ENCODE results near the gene PRKCB. TPM values are rescaled to one million over a fixed set of nuclear protein-coding genes. Genes with fewer than 3 reads are reported as not detected.

Gene PRKCB
- total RNA-seq, 2 donors from 2014 or later: 2.9 to 28.6 TPM

DNA sequence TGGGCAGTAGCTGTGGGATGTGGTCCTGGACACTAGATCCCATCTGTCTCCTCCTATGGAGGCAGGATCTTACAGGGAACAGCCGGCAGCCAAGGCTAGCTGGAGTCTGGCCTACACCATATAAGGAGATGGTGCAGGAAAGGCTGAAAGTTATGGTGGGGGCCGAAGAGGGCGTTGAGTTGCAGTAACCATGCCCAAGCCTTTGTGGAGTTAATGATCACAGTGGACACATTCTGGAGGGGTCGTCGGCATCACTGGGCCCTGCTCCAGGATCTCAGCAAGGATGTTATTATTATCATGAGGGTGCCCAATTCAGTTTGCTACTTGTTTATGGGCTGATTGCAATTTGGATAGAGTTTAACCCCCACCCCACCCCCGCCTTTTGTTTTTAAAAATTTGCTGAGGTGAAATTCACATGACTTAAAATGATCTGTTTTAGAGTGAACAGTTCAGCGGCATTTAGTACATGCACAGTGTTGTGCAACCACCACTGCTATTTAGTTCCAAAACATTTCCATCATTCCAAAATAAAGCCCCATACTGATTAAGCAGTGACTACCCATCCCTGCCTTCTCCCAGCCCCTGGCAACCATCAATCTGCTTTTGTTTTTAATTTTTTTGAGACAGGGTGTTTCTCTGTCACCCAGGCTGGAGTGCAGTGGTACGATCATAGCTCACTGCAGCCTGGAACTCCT is 236.0 kb downstream of the PRKCB start:
- DNase-seq (ENCODE audit: low spot score): no peak
- Histone ChIP-seq H3K9me3 (no peaks in the 10 kb centered on the region), H3K4me3 (no peak overlapping the region), H3K27me3 (replicated peaks; ENCODE audit: insufficient read depth) (no peaks in the 10 kb centered on the region), H3K36me3 (no peaks in the 10 kb centered on the region), H3K27ac (no peak overlapping the region), H3K4me1 (replicated peaks) (no peaks in the 10 kb centered on the region)
- 76% methylated on average over 8 of the region's 8 CpGs for WGBS
- intact Hi-C loops (cut with DNase I): no loop called here
- TF ChIP-seq, protein P1, sequence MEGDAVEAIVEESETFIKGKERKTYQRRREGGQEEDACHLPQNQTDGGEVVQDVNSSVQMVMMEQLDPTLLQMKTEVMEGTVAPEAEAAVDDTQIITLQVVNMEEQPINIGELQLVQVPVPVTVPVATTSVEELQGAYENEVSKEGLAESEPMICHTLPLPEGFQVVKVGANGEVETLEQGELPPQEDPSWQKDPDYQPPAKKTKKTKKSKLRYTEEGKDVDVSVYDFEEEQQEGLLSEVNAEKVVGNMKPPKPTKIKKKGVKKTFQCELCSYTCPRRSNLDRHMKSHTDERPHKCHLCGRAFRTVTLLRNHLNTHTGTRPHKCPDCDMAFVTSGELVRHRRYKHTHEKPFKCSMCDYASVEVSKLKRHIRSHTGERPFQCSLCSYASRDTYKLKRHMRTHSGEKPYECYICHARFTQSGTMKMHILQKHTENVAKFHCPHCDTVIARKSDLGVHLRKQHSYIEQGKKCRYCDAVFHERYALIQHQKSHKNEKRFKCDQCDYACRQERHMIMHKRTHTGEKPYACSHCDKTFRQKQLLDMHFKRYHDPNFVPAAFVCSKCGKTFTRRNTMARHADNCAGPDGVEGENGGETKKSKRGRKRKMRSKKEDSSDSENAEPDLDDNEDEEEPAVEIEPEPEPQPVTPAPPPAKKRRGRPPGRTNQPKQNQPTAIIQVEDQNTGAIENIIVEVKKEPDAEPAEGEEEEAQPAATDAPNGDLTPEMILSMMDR (IDR thresholded peaks at IDR 0.05): no peak
- TF ChIP-seq POLR2A (IDR thresholded peaks at IDR 0.05) (no peak), POLR2AphosphoS5 (IDR thresholded peaks at IDR 0.05) (no peak)

DNA sequence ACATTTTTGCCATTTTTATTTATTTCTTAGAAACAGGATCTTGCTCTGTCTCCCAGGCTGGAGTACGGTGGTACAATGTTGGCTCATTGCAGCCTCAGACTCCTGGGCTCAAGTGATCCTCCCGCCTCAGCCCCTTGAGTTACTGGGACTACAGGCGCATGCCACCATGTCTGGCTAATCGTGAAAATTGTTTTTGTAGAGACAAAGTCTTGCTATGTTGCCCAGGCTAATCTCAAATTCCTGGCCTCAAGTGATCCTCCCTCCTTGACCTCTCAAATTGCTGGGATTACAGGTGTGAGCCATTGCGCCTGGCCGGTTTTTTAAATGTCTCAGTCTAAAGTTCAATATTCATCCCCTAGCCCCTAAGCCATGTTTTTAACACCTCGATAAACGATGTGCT is 237.5 kb downstream of the PRKCB start:
- 85% methylated on average over 8 of the region's 8 CpGs for WGBS

DNA sequence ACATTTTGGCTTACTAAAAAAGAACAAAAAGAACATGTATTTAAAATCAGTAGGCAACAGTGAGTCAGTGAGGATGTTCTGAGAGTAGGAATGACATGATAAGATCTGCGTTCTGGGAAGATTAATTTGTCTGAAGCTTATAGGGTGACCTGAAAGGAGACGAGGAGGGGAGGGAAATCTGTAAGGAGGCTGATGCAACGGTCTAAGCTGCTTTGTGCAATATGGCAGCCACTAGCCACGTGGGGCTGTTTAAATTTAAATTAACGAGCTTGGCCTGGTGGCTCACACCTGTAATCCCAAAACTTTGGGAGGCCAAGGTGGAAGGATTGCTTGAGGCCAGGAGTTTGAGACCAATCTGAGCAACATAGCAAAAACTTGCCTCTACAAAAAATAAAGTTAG is 238.8 kb downstream of the PRKCB start:
- intact Hi-C loops (cut with DNase I): no loop called here
- TF ChIP-seq POLR2AphosphoS5 (IDR thresholded peaks at IDR 0.05) (no peak), POLR2A (IDR thresholded peaks at IDR 0.05) (no peak)
- TF ChIP-seq, protein P1 (IDR thresholded peaks at IDR 0.05): no peak
- H3K4me1 ChIP-seq (replicated peaks): no peaks in the 10 kb centered on the region
- 52% methylated on average over 5 of the region's 5 CpGs for WGBS
- no peak overlapping the region for H3K4me3 ChIP-seq
- no peaks in the 10 kb centered on the region for H3K9me3 ChIP-seq
- no peak overlapping the region for H3K27ac ChIP-seq
- H3K36me3 ChIP-seq: no peaks in the 10 kb centered on the region
- no peaks in the 10 kb centered on the region for H3K27me3 ChIP-seq (replicated peaks; ENCODE audit: insufficient read depth)
- DNase-seq (ENCODE audit: low spot score): no peak

More for the DNA sequence above, 237.5 kb downstream of the PRKCB start:
- Histone ChIP-seq H3K9me3 (no peaks in the 10 kb centered on the region), H3K36me3 (no peaks in the 10 kb centered on the region), H3K4me1 (replicated peaks) (no peaks in the 10 kb centered on the region), H3K27ac (no peak overlapping the region), H3K4me3 (no peak overlapping the region), H3K27me3 (replicated peaks; ENCODE audit: insufficient read depth) (no peaks in the 10 kb centered on the region)
- no peak for DNase-seq (ENCODE audit: low spot score)
- intact Hi-C loops (cut with DNase I): no loop called here
- no peak for TF ChIP-seq POLR2A (IDR thresholded peaks at IDR 0.05)
- no peak for TF ChIP-seq POLR2AphosphoS5 (IDR thresholded peaks at IDR 0.05)
- TF ChIP-seq, protein P1 (IDR thresholded peaks at IDR 0.05): no peak

DNA sequence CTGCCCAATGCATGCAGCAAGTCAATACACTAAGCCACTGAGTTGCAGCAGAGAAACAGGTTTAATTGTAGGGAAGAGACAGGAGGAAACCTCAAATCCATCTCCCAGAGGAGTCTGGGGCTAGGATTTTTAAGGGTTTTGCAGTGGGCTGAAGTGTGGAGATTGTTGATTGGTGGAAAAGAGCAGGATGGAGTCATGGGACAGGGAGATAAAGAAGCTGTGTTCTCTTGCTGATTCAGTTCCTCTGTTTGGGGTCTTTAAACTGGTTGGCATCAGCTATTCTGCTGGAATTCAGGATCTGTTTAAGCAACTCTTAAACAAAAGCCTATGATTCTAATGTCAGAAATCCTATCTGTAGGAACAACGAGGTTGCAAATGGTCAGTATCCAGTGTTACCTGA is 239.5 kb downstream of the PRKCB start:
- Histone ChIP-seq H3K27me3 (replicated peaks; ENCODE audit: insufficient read depth) (no peaks in the 10 kb centered on the region), H3K4me3 (no peak overlapping the region), H3K4me1 (replicated peaks) (no peaks in the 10 kb centered on the region), H3K27ac (no peak overlapping the region), H3K36me3 (no peaks in the 10 kb centered on the region), H3K9me3 (no peaks in the 10 kb centered on the region)
- TF ChIP-seq, protein P1 (IDR thresholded peaks at IDR 0.05): no peak
- no peak for TF ChIP-seq POLR2AphosphoS5 (IDR thresholded peaks at IDR 0.05)
- no peak for TF ChIP-seq POLR2A (IDR thresholded peaks at IDR 0.05)
- DNase-seq (ENCODE audit: low spot score): no peak
- intact Hi-C loops (cut with DNase I): no loop called here
- 75% methylated on average over 1 of the region's 1 CpG for WGBS
